Measurements from ENCODE around the gene BET1L.

GRCh38 chr11:244376-244775 is 37.2 kb upstream of the BET1L start:
- no peak for TF ChIP-seq CTCF (IDR thresholded peaks at IDR 0.05)
- no peak for TF ChIP-seq POLR2A (IDR thresholded peaks at IDR 0.05)
